Tibial nerve (tissue), 4 donors: ENCODE results near the gene FN3KRP. TPM values are rescaled to one million over a fixed set of nuclear protein-coding genes. Genes with fewer than 3 reads are reported as not detected.

Source experiments
- DNase-seq, 2 donors: peaks; one replicate each; pipeline ENCODE4 v3.0.0-alpha.2; 2019; ENCODE audit warnings: low spot score in 2 of 2
- H3K27ac ChIP-seq, 4 donors: fragments of 200-600 bp; sonication (generic) in 3 of 4; one replicate each; pipeline ENCODE4 v1.5.1; 2017 to 2019; ENCODE audit warnings: mild to moderate bottlenecking in 1 of 4
- H3K27me3 ChIP-seq, 2 donors: fragments of 200-600 bp; sonication (generic) in 1 of 2; one replicate each; pipeline versions ENCODE4 v1.5.1 to v1.6.0; 2017 to 2019
- H3K36me3 ChIP-seq, 3 donors: fragments of 200-600 bp; sonication (generic); one replicate each; pipeline ENCODE4 v1.5.1; 2018 to 2019
- H3K4me1 ChIP-seq, 4 donors: fragments of 200-600 bp; sonication (generic) in 3 of 4; one replicate each; pipeline ENCODE4 v1.5.1; 2017 to 2019
- H3K4me3 ChIP-seq, 4 donors: fragments of 200-600 bp; sonication (generic) in 3 of 4; one replicate each; pipeline ENCODE4 v1.5.1; 2017 to 2019; ENCODE audit warnings: mild to moderate bottlenecking in 1 of 4, moderate library complexity in 1 of 4
- H3K9me3 ChIP-seq, 4 donors: fragments of 200-600 bp; sonication (generic) in 3 of 4; one replicate each; pipeline ENCODE4 v1.5.1; 2017 to 2019
- CTCF ChIP-seq, 5 experiments: fragments of 200-600 bp in 3 of 5; fragments of 450-650 bp in 2 of 5; sonication (generic) in 3 of 5; IDR thresholded peaks; one replicate each; pipeline ENCODE4 v1.5.1; 2016 to 2019; ENCODE audit warnings: antibody characterized with exemption in 5 of 5, mild to moderate bottlenecking in 3 of 5, moderate library complexity in 2 of 5
- EP300 ChIP-seq, 2 donors: sonication (generic); formaldehyde crosslinking; IDR thresholded peaks; one replicate each; pipeline ENCODE4 v1.6.1; 2017; ENCODE audit warnings: antibody characterized with exemption in 2 of 2, mild to moderate bottlenecking in 1 of 2
- POLR2A ChIP-seq, 2 donors: fragments of 450-650 bp; IDR thresholded peaks; one replicate each; pipeline ENCODE4 v1.6.1; 2017; ENCODE audit warnings: antibody characterized with exemption in 2 of 2, mild to moderate bottlenecking in 2 of 2, moderate library complexity in 2 of 2
- WGBS, 2 donors: methylation state at CpG; one replicate each; pipeline ENCODE4 v1.1.5; 2018; 5-methylcytosine and 5-hydroxymethylcytosine counted together
- total RNA-seq, 4 donors: library from RNA; depleted of rRNA; stranded (reverse); fragments of >200 nt; gene quantifications; one replicate each; pipeline ENCODE4 v1.1.0, GENCODE V29; 2016

Gene FN3KRP
- total RNA-seq, 4 donors from 2014 or later = 17.4 to 22.5 (median 21.0) TPM

GRCh38 chr17:82751171-82751570 lies 34.7 kb downstream of the FN3KRP start:
- Histone ChIP-seq H3K27ac (peak overlapping the region; percentile 76 to 94 (median 82)), H3K4me1 (peaks cover 0 to 33% (median 10%) of the 10 kb centered on the region in 4 donors), H3K27me3 (no peaks in the 10 kb centered on the region), H3K9me3 (peaks cover 0 to 22% (median 0%) of the 10 kb centered on the region in 4 donors), H3K4me3 (peak overlapping the region; percentile 33 to 97 (median 57)), H3K36me3 (peaks cover 0 to 28% (median 0%) of the 10 kb centered on the region in 3 donors)
- WGBS, 2 donors = 4% methylated on average over 10 of the region's 56 CpGs; no CpG with 5 or more reads in 1 of the 2 donors
- TF ChIP-seq POLR2A (IDR thresholded peaks at IDR 0.05) (peak in 1 of 2 donors; percentile 52), EP300 (IDR thresholded peaks at IDR 0.05) (no peak), CTCF (IDR thresholded peaks at IDR 0.05) (no peak)
- DNase-seq = no peak

DNA sequence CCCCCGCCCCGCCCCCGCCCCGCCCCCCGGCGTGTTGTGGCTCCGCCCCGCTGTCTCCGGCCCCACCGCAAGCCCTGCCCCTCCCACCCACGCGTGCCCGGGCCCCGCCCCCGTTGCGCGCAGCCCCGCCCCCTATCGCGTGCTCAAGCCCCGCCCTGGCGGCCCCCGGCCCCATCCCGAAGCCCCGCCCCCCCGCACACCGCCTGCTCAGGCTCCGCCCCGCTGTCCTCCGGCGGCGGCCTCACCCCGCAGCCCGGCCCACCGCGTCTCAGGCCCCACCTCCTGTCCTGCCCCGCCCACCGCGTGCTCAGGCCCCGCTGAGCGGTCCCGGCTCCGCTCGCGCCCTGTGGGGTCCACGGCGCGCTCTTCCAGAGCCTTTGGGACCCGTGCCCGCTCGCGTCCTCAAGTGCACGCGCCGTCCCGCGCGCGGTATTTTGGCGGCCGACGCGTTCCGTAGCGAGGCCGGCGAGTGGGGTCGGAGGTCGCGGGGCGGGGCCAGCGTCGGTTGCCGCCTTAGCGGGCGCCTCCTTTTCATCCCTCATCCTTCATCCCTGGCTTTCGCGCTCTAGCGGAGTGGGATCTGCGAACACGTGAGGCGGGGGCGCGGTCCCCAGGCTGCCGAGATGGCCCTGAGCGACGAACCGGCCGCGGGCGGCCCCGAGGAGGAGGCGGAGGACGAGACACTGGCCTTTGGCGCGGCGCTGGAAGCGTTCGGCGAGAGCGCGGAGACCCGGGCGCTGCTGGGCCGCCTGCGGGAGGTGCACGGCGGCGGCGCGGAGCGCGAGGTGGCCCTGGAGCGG lies 35.3 kb downstream of the FN3KRP start, which contains the start of gene TBCD:
Gene TBCD (plus strand): TSS at position 495 of the 800 bp plus-strand sequence. CDS start 129 bp downstream, at position 624.
- peak; percentile 74 to 84 for DNase-seq
- Histone ChIP-seq H3K4me3 (peak within 1 kb of the TSS; percentile 58 to 97 (median 79)), H3K4me1 (peaks cover 0 to 33% (median 10%) of the 10 kb centered on the region in 4 donors), H3K36me3 (peaks cover 0 to 22% (median 0%) of the 10 kb centered on the region in 3 donors), H3K27ac (peak within 1 kb of the TSS; percentile 78 to 96 (median 89)), H3K27me3 (no peaks in the 10 kb centered on the region), H3K9me3 (peaks cover 0 to 16% (median 0%) of the 10 kb centered on the region in 4 donors)
- whole genome bisulfite sequencing, 2 donors = 0 to 1% methylated on average over 27 to 54 of the region's 114 CpGs
- peak; percentile 73 to 93 for TF ChIP-seq EP300 (IDR thresholded peaks at IDR 0.05)
- TF ChIP-seq CTCF (IDR thresholded peaks at IDR 0.05) = peak in 2 of 5 experiments; percentile 14 to 41
- TF ChIP-seq POLR2A (IDR thresholded peaks at IDR 0.05) = peak in 1 of 2 donors; percentile 71

GRCh38 chr17:82752371-82753200 lies 36.1 kb downstream of the FN3KRP start:
- WGBS, 2 donors = 1 to 2% methylated on average over 55 to 57 of the region's 72 CpGs
- H3K4me3 ChIP-seq = peak overlapping the region; percentile 58 to 97 (median 79)
- no peaks in the 10 kb centered on the region for H3K27me3 ChIP-seq
- H3K9me3 ChIP-seq = peaks cover 0 to 8% (median 0%) of the 10 kb centered on the region in 4 donors
- TF ChIP-seq POLR2A (IDR thresholded peaks at IDR 0.05) (no peak), EP300 (IDR thresholded peaks at IDR 0.05) (no peak), CTCF (IDR thresholded peaks at IDR 0.05) (no peak)
- peak overlapping the region; percentile 78 to 94 (median 82) for H3K27ac ChIP-seq
- H3K4me1 ChIP-seq = peaks cover 0 to 33% (median 10%) of the 10 kb centered on the region in 4 donors
- peaks cover 0 to 13% (median 0%) of the 10 kb centered on the region in 3 donors for H3K36me3 ChIP-seq
- no peak for DNase-seq

DNA sequence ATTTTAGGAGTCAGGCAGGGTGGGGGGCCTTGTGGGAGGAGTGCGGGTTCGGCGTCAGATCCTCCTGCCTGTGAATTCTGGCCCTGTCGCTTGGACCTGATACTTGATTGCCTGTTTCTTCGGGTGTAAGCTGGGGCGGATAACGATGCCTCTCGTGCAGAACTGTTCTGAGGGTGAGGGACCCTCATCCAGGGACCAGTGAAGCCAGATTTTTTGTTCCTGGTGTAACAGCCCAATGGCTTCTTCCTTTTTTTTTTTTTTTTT lies 36.6 kb downstream of the FN3KRP start:
- DNase-seq = no peak
- no peak for TF ChIP-seq POLR2A (IDR thresholded peaks at IDR 0.05)
- 34 to 52% methylated on average over 8 of the region's 8 CpGs for WGBS, 2 donors
- H3K27ac ChIP-seq = peak overlapping the region in 3 of 4 donors; percentile 5 to 94 (median 84)
- no peaks in the 10 kb centered on the region for H3K27me3 ChIP-seq
- peaks cover 0 to 11% (median 0%) of the 10 kb centered on the region in 3 donors for H3K36me3 ChIP-seq
- H3K4me3 ChIP-seq = peak overlapping the region in 3 of 4 donors; percentile 58 to 97 (median 97)
- peaks cover 0 to 3% (median 0%) of the 10 kb centered on the region in 4 donors for H3K9me3 ChIP-seq
- peaks cover 0 to 33% (median 10%) of the 10 kb centered on the region in 4 donors for H3K4me1 ChIP-seq
